CD4-positive, alpha-beta T cell (primary cell): ENCODE data around the gene ALKBH5. TPM values are rescaled to one million over a fixed set of nuclear protein-coding genes. Genes with fewer than 3 reads are reported as not detected.

Source experiments
- ATAC-seq: fragments of 200-7000 bp; cut with Tn5 transposase; one replicate; pipeline ENCODE4 v1.10.0; 2022; ENCODE audit warnings: mild to moderate bottlenecking; ENCODE audit not compliant: poor library complexity
- CTCF ChIA-PET: fragments of 350-600 bp; sonication (Branson Sonifier 250); formaldehyde crosslinking; loops from one replicate; lab custom pipeline; 2021; ENCODE audit warnings: antibody characterized with exemption, inconsistent platforms; lab: Charles Lee
- POLR2A ChIA-PET: fragments of 350-600 bp; sonication (Branson Sonifier 250); formaldehyde crosslinking; loops from one replicate; lab custom pipeline; 2021; ENCODE audit warnings: antibody characterized with exemption, inconsistent platforms; lab: Charles Lee
- DNase-seq, 14 experiments: peaks; one replicate each; pipeline ENCODE4 v3.0.0-alpha.2; 2013 to 2020; ENCODE audit warnings: mixed read lengths in 2 of 14
- H3K27ac ChIP-seq, 2 donors: one replicate each; pipeline versions ENCODE4 v1.5.1 to v1.7.0; 2013; ENCODE audit warnings: low read length in 2 of 2, low read depth in 1 of 2, mild to moderate bottlenecking in 1 of 2
- H3K27me3 ChIP-seq, 2 experiments: 1 replicate in 1 of 2; 2 replicates in 1 of 2; pipeline versions ENCODE4 v1.6.1 to v1.7.0; 2013; ENCODE audit warnings: low read length in 2 of 2, control low read depth in 1 of 2, mild to moderate bottlenecking in 1 of 2, moderate library complexity in 1 of 2; ENCODE audit not compliant: insufficient read depth in 2 of 2, control insufficient read depth in 1 of 2
- H3K36me3 ChIP-seq: one replicate; pipeline ENCODE4 v1.6.1; 2013; ENCODE audit warnings: low read length, control low read depth; ENCODE audit not compliant: insufficient read depth
- H3K4me1 ChIP-seq: one replicate; pipeline ENCODE4 v1.6.1; 2013; ENCODE audit warnings: low read length, control low read depth; ENCODE audit not compliant: insufficient read depth
- H3K4me3 ChIP-seq: one replicate; pipeline ENCODE4 v1.5.1; 2013; ENCODE audit warnings: mild to moderate bottlenecking, low read length, moderate library complexity
- H3K9me3 ChIP-seq, 2 experiments: 1 replicate in 1 of 2; 2 replicates in 1 of 2; pipeline versions ENCODE4 v1.6.1 to v1.7.0; 2013; ENCODE audit warnings: low read length in 2 of 2, mild to moderate bottlenecking in 2 of 2, control low read depth in 1 of 2, moderate library complexity in 1 of 2; ENCODE audit not compliant: control insufficient read depth in 1 of 2, insufficient read depth in 1 of 2
- H3K27ac Mint-ChIP-seq: one replicate; pipeline ENCODE4 v1.8.0; 2020; ENCODE audit warnings: mixed read lengths
- H3K27me3 Mint-ChIP-seq: one replicate; pipeline ENCODE4 v1.8.0; 2021; ENCODE audit warnings: mixed read lengths
- H3K36me3 Mint-ChIP-seq: one replicate; pipeline ENCODE4 v1.8.0; 2021; ENCODE audit warnings: low read depth, mixed read lengths
- H3K4me1 Mint-ChIP-seq: one replicate; pipeline ENCODE4 v1.8.0; 2021; ENCODE audit warnings: low read depth, mixed read lengths
- H3K4me3 Mint-ChIP-seq: one replicate; pipeline ENCODE4 v1.8.0; 2020; ENCODE audit warnings: mild to moderate bottlenecking, mixed read lengths
- H3K9me3 Mint-ChIP-seq: one replicate; pipeline ENCODE4 v1.8.0; 2020; ENCODE audit warnings: mixed read lengths
- CTCF ChIP-seq: fragments of 200-600 bp; IDR thresholded peaks from one replicate; pipeline ENCODE4 v1.8.0; 2022; ENCODE audit warnings: antibody characterized with exemption, mild to moderate bottlenecking
- intact Hi-C, 2 experiments: fragments of 100-400 bp; cut with DNase I in 1 of 2; cut with micrococcal nuclease in 1 of 2; formaldehyde crosslinking; loops; one replicate each; pipeline versions ENCODE4 v1.15.1 to v1.9.0; 2023 to 2025; cut with DNase I, micrococcal nuclease
- total RNA-seq, 174 experiments: library from RNA in 2 of 174; stranded (reverse) in 2 of 174; gene quantifications; one replicate each; pipeline ENCODE4 v1.2.3 and lab custom pipeline; 2021 to 2026

The ALKBH5 gene
- total RNA-seq, 2 experiments from 2014 or later, result 117 to 119 TPM

- TF ChIP-seq CTCF, result no peak
- intact Hi-C loops, result no loop called here
- peak overlapping the region; percentile 17 for H3K4me3 Mint-ChIP-seq
- ChIA-PET POLR2A (no interaction called here), CTCF (no interaction called here)
- no peaks in the 10 kb centered on the region for H3K36me3 Mint-ChIP-seq
- no peak overlapping the region for H3K4me3 ChIP-seq
- no peak overlapping the region for H3K27ac ChIP-seq
- ATAC-seq (no peak), DNase-seq (peak in 2 of 14 experiments; percentile 55 to 57)
- H3K36me3 ChIP-seq, result no peaks in the 10 kb centered on the region
- no peaks in the 10 kb centered on the region for H3K27me3 Mint-ChIP-seq
- no peaks in the 10 kb centered on the region for H3K4me1 ChIP-seq
- no peaks in the 10 kb centered on the region for H3K9me3 Mint-ChIP-seq
- H3K27ac Mint-ChIP-seq, result no peak overlapping the region
- H3K4me1 Mint-ChIP-seq, result no peaks in the 10 kb centered on the region
- H3K27me3 ChIP-seq, result no peaks in the 10 kb centered on the region
- H3K9me3 ChIP-seq, result no peaks in the 10 kb centered on the region
These were observed 7.5 kb upstream of the ALKBH5 start for GRCh38 chr17:18176176-18176575.

- DNase-seq (no peak), ATAC-seq (no peak)
- Mint-ChIP-seq H3K9me3 (no peaks in the 10 kb centered on the region), H3K36me3 (no peaks in the 10 kb centered on the region), H3K27ac (no peak overlapping the region), H3K4me3 (no peak overlapping the region), H3K4me1 (peaks cover 4% of the 10 kb centered on the region), H3K27me3 (no peaks in the 10 kb centered on the region)
- Histone ChIP-seq H3K9me3 (no peaks in the 10 kb centered on the region), H3K4me3 (no peak overlapping the region), H3K4me1 (peaks cover 7% of the 10 kb centered on the region), H3K27me3 (no peaks in the 10 kb centered on the region), H3K27ac (no peak overlapping the region), H3K36me3 (no peaks in the 10 kb centered on the region)
- intact Hi-C loops, result no loop called here
- POLR2A ChIA-PET, result no interaction called here
- CTCF ChIA-PET, result no interaction called here
- TF ChIP-seq CTCF, result no peak
These were observed 6.5 kb upstream of the ALKBH5 start for GRCh38 chr17:18177133-18177532.

GRCh38 chr17:18177722-18178121 is 5.9 kb upstream of the ALKBH5 start:
- ATAC-seq, result no peak
- peaks cover 10% of the 10 kb centered on the region for H3K4me1 Mint-ChIP-seq

More at GRCh38 chr17:18177722-18178121, 5.9 kb upstream of the ALKBH5 start:
- no peaks in the 10 kb centered on the region for H3K9me3 Mint-ChIP-seq
- ChIA-PET CTCF (no interaction called here), POLR2A (no interaction called here)
- no peaks in the 10 kb centered on the region for H3K36me3 Mint-ChIP-seq
- Histone ChIP-seq H3K27ac (no peak overlapping the region), H3K27me3 (no peaks in the 10 kb centered on the region), H3K4me1 (peaks cover 13% of the 10 kb centered on the region), H3K9me3 (no peaks in the 10 kb centered on the region), H3K36me3 (no peaks in the 10 kb centered on the region), H3K4me3 (no peak overlapping the region)
- intact Hi-C loops, result no loop called here
- H3K4me3 Mint-ChIP-seq, result no peak overlapping the region
- H3K27me3 Mint-ChIP-seq, result no peaks in the 10 kb centered on the region
- no peak overlapping the region for H3K27ac Mint-ChIP-seq
- TF ChIP-seq CTCF, result no peak
- DNase-seq, result no peak
